HepG2 (cell line): Measurements from ENCODE around the gene WWC1. TPM values are rescaled to one million over a fixed set of nuclear protein-coding genes. Genes with fewer than 3 reads are reported as not detected.

Experiments
- ATAC-seq: fragments of 200-7000 bp; cut with Tn5 transposase; 3 replicates; pipeline ENCODE4 v1.9.1; 2020; ENCODE audit warnings: mild to moderate bottlenecking, moderate library complexity
- BruUV-seq: library from RNA; stranded (reverse); fragments of 400-500 nt; replicated peaks from 2 replicates; lab custom pipeline; 2021; lab: Mats Ljungman, UMichigan
- CTCF ChIA-PET: fragments of 300-600 bp; formaldehyde crosslinking; extraction: SDS; loops from one replicate; lab custom pipeline; 2021; ENCODE audit warnings: low total read pairs, inconsistent platforms, low intra/inter-chr PET ratio; lab: Yijun Ruan, JAX
- POLR2A ChIA-PET: fragments of 350-600 bp; sonication (Branson Sonifier 250); formaldehyde crosslinking; loops from one replicate; lab custom pipeline; 2020; ENCODE audit warnings: antibody characterized with exemption, inconsistent platforms; lab: Yijun Ruan, JAX
- DNase-seq: peaks from one replicate; pipeline ENCODE4 v3.0.0-alpha.2; 2015; ENCODE audit warnings: low spot score
- FAIRE-seq: peaks from 3 replicates; lab custom pipeline; 2011; peaks lifted over from hg19 to GRCh38; lab: Jason Lieb, UNC
- H2AFZ ChIP-seq: one replicate; pipeline ENCODE4 v1.6.1; 2011; ENCODE audit warnings: low read length, inconsistent platforms
- H3K27ac ChIP-seq: fragments of 300-600 bp; 3 replicates; pipeline ENCODE4 v1.8.0; 2011; ENCODE audit warnings: mixed run types, mild to moderate bottlenecking, mixed read lengths, low read length, inconsistent platforms; ENCODE audit not compliant: insufficient read depth; ENCODE audit errors: extremely low read length
- H3K27me3 ChIP-seq, 2 experiments: fragments of 200-600 bp in 1 of 2; 2 replicates in 1 of 2; 3 replicates in 1 of 2; pipeline versions ENCODE4 v1.6.0 to v1.8.0; 2011; ENCODE audit warnings: low read length in 2 of 2, mild to moderate bottlenecking in 2 of 2, moderate library complexity in 2 of 2, inconsistent platforms in 1 of 2; ENCODE audit not compliant: insufficient read depth in 2 of 2, control insufficient read depth in 1 of 2
- H3K36me3 ChIP-seq, 2 experiments: fragments of 200-600 bp in 1 of 2; replicated peaks in 1 of 2; 2 replicates in 1 of 2; 3 replicates in 1 of 2; pipeline versions ENCODE4 v1.5.1 to v1.8.0; 2011; ENCODE audit warnings: low read length in 2 of 2, inconsistent platforms in 1 of 2; ENCODE audit not compliant: insufficient read depth in 2 of 2, control insufficient read depth in 1 of 2
- H3K4me1 ChIP-seq: 2 replicates; pipeline ENCODE4 v1.5.1; 2012; ENCODE audit warnings: low read length, inconsistent platforms; ENCODE audit not compliant: insufficient read depth
- H3K4me2 ChIP-seq: 2 replicates; pipeline ENCODE4 v1.6.0; 2011; ENCODE audit warnings: low read depth, low read length, inconsistent platforms
- H3K4me3 ChIP-seq, 3 experiments: fragments of 200-600 bp in 1 of 3; sonication (generic), shearing (Covaris generic) in 1 of 3; replicated peaks in 1 of 3; 2 replicates each; pipeline ENCODE4 v1.5.1; 2011 to 2016; ENCODE audit warnings: low read length in 3 of 3, inconsistent platforms in 2 of 3, low read depth in 2 of 3, mild to moderate bottlenecking in 2 of 3, control low read depth in 1 of 3, mixed read lengths in 1 of 3; ENCODE audit not compliant: insufficient read depth in 1 of 3
- H3K79me2 ChIP-seq: one replicate; pipeline ENCODE4 v1.6.1; 2011; ENCODE audit warnings: low read length, inconsistent platforms; ENCODE audit not compliant: insufficient read depth
- H3K9ac ChIP-seq: 2 replicates; pipeline ENCODE4 v1.6.0; 2011; ENCODE audit warnings: mild to moderate bottlenecking, low read depth, low read length, inconsistent platforms; ENCODE audit not compliant: insufficient read depth
- H3K9me3 ChIP-seq: 2 replicates; pipeline ENCODE4 v1.5.1; 2012; ENCODE audit warnings: mild to moderate bottlenecking, low read length
- H4K20me1 ChIP-seq: 2 replicates; pipeline ENCODE4 v1.6.0; 2011; ENCODE audit warnings: inconsistent platforms, mild to moderate bottlenecking, low read length, moderate library complexity; ENCODE audit not compliant: insufficient read depth
- ATAD3A ChIP-seq: sonication (generic); formaldehyde crosslinking; IDR thresholded peaks from 2 replicates; pipeline ENCODE4 v1.4.0; 2020; ENCODE audit warnings: missing genetic modification reagents
- FOXJ3 ChIP-seq: sonication (generic); formaldehyde crosslinking; IDR thresholded peaks from 2 replicates; pipeline ENCODE4 v1.4.0; 2020; ENCODE audit warnings: missing genetic modification reagents, mild to moderate bottlenecking, borderline replicate concordance
- MXI1 ChIP-seq: IDR thresholded peaks from 3 replicates; pipeline ENCODE4 v1.6.1; 2012; ENCODE audit warnings: low read depth, low read length, inconsistent platforms, borderline replicate concordance
- MYNN ChIP-seq: sonication (generic); formaldehyde crosslinking; IDR thresholded peaks from 2 replicates; pipeline ENCODE4 v1.4.0; 2020; ENCODE audit warnings: mild to moderate bottlenecking, low read depth, missing genetic modification reagents
- NFRKB ChIP-seq: fragments of 450-650 bp; IDR thresholded peaks from 2 replicates; pipeline ENCODE4 v1.6.1; 2017
- RARG ChIP-seq: sonication (generic); formaldehyde crosslinking; IDR thresholded peaks from 2 replicates; pipeline ENCODE4 v1.4.0; 2020; ENCODE audit warnings: low read depth, mild to moderate bottlenecking, missing genetic modification reagents
- ZFP37 ChIP-seq: sonication (generic); formaldehyde crosslinking; IDR thresholded peaks from 2 replicates; pipeline ENCODE4 v1.4.0; 2020; ENCODE audit warnings: missing genetic modification reagents, borderline replicate concordance
- ZNF17 ChIP-seq: sonication (generic); formaldehyde crosslinking; IDR thresholded peaks from 2 replicates; pipeline ENCODE4 v1.5.0; 2020; ENCODE audit warnings: mild to moderate bottlenecking, missing genetic modification reagents
- ZNF614 ChIP-seq: IDR thresholded peaks from 2 replicates; pipeline ENCODE4 v1.6.1; 2018; ENCODE audit warnings: missing biosample characterization, missing genetic modification reagents, inconsistent platforms, borderline replicate concordance
- WGBS: methylation state at CpG from one replicate; pipeline ENCODE4 v1.1.6; 2017; ENCODE audit warnings: low lambda C conversion rate; 5-methylcytosine and 5-hydroxymethylcytosine counted together
- in situ Hi-C: cut with HindIII; loops from 2 replicates; pipeline ENCODE4 v1.10.0; 2017; ENCODE audit warnings: low pct_unique_long_range_greater_than_20kb; ENCODE audit not compliant: extremely low pct_ligation_motif_present
- intact Hi-C: fragments of 100-400 bp; cut with micrococcal nuclease; formaldehyde crosslinking; loops from one replicate; pipeline ENCODE4 v1.10.0; 2022; ENCODE audit not compliant: unreplicated experiment
- polyA plus RNA-seq, 8 experiments: library from polyadenylated mRNA; depleted of rRNA in 3 of 8; stranded (reverse) in 7 of 8; unstranded in 1 of 8; fragments of >200 nt; fragmentation: Illumina TruSeq in 4 of 8; extraction: Trizol in 4 of 8; gene quantifications; 2 replicates each; pipeline versions ENCODE4 v1.2.1 to v1.2.3, GENCODE V29; 2011 to 2016; ENCODE audit warnings: low read depth in 4 of 8, missing spikeins in 1 of 8, mixed read lengths in 1 of 8; ENCODE audit not compliant: insufficient read depth in 1 of 8
- total RNA-seq, 5 experiments: library from RNA; depleted of rRNA; stranded (reverse); fragments of >200 nt; fragmentation: Illumina TruSeq; extraction: Trizol; gene quantifications; 2 replicates each; pipeline ENCODE4 v1.2.3, GENCODE V29; 2016; ENCODE audit warnings: low read depth in 1 of 5
- TF ChIP-seq, protein P1 (sequence below): sonication (generic); formaldehyde crosslinking; IDR thresholded peaks from 2 replicates; pipeline ENCODE4 v1.5.0; 2020; ENCODE audit warnings: mild to moderate bottlenecking, missing genetic modification reagents
- TF ChIP-seq, protein P2 (sequence below): sonication (generic); formaldehyde crosslinking; IDR thresholded peaks from 2 replicates; pipeline ENCODE4 v1.9.0; 2022; ENCODE audit warnings: missing genetic modification reagents, mild to moderate bottlenecking, borderline replicate concordance
- TF ChIP-seq, protein P3 (sequence below): sonication (generic); formaldehyde crosslinking; IDR thresholded peaks from 2 replicates; pipeline ENCODE4 v1.4.0; 2020; ENCODE audit warnings: missing genetic modification reagents

Gene WWC1
- total and polyA plus RNA-seq, 2 of the 13 experiments (the other 11 are each of a cell fraction or from before 2014, with no cell fraction given) = 8.3 to 17.9 TPM

DNA sequence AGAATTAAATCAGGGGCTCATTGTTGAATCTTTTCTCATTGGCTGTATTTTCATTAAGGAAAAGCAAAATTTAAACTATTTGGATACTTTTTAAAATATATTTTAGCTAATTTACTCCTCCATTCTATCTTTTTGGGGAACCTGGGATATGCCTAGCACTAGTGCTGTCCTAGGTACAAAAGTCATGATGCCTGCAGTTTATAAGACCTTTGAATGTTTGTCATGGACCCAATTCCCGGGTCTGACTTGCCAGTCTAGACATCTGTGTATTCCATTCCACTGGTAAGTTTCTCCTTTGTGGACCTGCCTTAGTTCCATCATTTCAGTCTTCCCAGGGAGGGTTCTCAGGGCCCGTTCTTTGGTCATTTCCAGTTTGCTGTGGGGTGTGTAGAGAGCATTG is 63.0 kb downstream of the WWC1 start:
- TF ChIP-seq, protein P1, sequence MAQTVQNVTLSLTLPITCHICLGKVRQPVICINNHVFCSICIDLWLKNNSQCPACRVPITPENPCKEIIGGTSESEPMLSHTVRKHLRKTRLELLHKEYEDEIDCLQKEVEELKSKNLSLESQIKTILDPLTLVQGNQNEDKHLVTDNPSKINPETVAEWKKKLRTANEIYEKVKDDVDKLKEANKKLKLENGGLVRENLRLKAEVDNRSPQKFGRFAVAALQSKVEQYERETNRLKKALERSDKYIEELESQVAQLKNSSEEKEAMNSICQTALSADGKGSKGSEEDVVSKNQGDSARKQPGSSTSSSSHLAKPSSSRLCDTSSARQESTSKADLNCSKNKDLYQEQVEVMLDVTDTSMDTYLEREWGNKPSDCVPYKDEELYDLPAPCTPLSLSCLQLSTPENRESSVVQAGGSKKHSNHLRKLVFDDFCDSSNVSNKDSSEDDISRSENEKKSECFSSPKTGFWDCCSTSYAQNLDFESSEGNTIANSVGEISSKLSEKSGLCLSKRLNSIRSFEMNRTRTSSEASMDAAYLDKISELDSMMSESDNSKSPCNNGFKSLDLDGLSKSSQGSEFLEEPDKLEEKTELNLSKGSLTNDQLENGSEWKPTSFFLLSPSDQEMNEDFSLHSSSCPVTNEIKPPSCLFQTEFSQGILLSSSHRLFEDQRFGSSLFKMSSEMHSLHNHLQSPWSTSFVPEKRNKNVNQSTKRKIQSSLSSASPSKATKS (CRISPR knock-in tag) = no peak
- no peak for TF ChIP-seq ATAD3A (CRISPR knock-in tag)
- no peak for TF ChIP-seq RARG (CRISPR knock-in tag)
- TF ChIP-seq ZNF614 (CRISPR knock-in tag) = no peak
- TF ChIP-seq MYNN (CRISPR knock-in tag) = no peak
- TF ChIP-seq MXI1 = no peak
- DNase-seq (no peak), FAIRE-seq (no peak), ATAC-seq (no peak)
- Histone ChIP-seq H3K79me2 (peaks cover 5% of the 10 kb centered on the region), H3K36me3 (no peaks in the 10 kb centered on the region; a peak in 1 of 5 replicates), H3K27me3 (no peaks in the 10 kb centered on the region), H3K9me3 (no peaks in the 10 kb centered on the region), H3K27ac (no peak overlapping the region), H3K4me1 (peaks cover 10% of the 10 kb centered on the region), H4K20me1 (no peaks in the 10 kb centered on the region), H3K9ac (no peak overlapping the region), H3K4me3 (no peak overlapping the region), H3K4me2 (no peak overlapping the region), H2AFZ (no peak overlapping the region)
- intact Hi-C loops = no loop called here
- no TSS peak for BruUV-seq
- in situ Hi-C loops = no loop called here
- ChIA-PET POLR2A (no interaction called here), CTCF (no interaction called here)
- WGBS = 86% methylated on average over 2 of the region's 2 CpGs

DNA sequence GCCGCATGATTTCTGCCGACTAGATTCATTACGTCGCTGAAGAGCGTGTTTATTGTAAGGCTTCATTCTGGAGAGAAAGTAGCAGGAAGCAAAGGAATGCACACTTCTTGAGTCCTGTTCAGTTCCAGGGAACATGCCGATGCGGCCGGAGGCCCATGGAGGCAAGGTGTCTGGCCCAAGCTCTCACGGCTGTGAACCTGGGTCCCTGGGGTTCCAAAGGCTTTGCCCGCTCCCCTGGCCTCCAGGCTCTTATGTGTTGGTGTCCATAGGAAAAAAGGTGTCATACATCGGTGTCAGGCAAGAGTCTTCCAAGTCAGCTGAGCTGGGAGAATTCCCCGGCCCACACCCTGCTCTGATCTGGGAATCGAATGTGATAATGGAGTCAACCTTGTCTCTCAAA is 64.7 kb downstream of the WWC1 start:
- Histone ChIP-seq H3K4me1 (peaks cover 9% of the 10 kb centered on the region), H3K79me2 (peaks cover 5% of the 10 kb centered on the region), H2AFZ (no peak overlapping the region), H4K20me1 (no peaks in the 10 kb centered on the region), H3K4me3 (no peak overlapping the region), H3K4me2 (no peak overlapping the region), H3K9ac (no peak overlapping the region), H3K27ac (no peak overlapping the region), H3K36me3 (no peaks in the 10 kb centered on the region; a peak in 1 of 5 replicates), H3K27me3 (no peaks in the 10 kb centered on the region), H3K9me3 (no peaks in the 10 kb centered on the region)
- ChIA-PET POLR2A (no interaction called here), CTCF (no interaction called here)
- WGBS = 99% methylated on average over 12 of the region's 13 CpGs
- in situ Hi-C loops (no loop called here), intact Hi-C loops (no loop called here)
- no peak for ATAC-seq
- FAIRE-seq = no peak
- no peak for DNase-seq
- no TSS peak for BruUV-seq
- TF ChIP-seq, protein P2, sequence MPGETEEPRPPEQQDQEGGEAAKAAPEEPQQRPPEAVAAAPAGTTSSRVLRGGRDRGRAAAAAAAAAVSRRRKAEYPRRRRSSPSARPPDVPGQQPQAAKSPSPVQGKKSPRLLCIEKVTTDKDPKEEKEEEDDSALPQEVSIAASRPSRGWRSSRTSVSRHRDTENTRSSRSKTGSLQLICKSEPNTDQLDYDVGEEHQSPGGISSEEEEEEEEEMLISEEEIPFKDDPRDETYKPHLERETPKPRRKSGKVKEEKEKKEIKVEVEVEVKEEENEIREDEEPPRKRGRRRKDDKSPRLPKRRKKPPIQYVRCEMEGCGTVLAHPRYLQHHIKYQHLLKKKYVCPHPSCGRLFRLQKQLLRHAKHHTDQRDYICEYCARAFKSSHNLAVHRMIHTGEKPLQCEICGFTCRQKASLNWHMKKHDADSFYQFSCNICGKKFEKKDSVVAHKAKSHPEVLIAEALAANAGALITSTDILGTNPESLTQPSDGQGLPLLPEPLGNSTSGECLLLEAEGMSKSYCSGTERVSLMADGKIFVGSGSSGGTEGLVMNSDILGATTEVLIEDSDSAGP (CRISPR knock-in tag) = no peak
- TF ChIP-seq NFRKB (no peak), ZFP37 (CRISPR knock-in tag) (no peak), FOXJ3 (no peak), ZNF17 (CRISPR knock-in tag) (no peak)
- TF ChIP-seq, protein P3, sequence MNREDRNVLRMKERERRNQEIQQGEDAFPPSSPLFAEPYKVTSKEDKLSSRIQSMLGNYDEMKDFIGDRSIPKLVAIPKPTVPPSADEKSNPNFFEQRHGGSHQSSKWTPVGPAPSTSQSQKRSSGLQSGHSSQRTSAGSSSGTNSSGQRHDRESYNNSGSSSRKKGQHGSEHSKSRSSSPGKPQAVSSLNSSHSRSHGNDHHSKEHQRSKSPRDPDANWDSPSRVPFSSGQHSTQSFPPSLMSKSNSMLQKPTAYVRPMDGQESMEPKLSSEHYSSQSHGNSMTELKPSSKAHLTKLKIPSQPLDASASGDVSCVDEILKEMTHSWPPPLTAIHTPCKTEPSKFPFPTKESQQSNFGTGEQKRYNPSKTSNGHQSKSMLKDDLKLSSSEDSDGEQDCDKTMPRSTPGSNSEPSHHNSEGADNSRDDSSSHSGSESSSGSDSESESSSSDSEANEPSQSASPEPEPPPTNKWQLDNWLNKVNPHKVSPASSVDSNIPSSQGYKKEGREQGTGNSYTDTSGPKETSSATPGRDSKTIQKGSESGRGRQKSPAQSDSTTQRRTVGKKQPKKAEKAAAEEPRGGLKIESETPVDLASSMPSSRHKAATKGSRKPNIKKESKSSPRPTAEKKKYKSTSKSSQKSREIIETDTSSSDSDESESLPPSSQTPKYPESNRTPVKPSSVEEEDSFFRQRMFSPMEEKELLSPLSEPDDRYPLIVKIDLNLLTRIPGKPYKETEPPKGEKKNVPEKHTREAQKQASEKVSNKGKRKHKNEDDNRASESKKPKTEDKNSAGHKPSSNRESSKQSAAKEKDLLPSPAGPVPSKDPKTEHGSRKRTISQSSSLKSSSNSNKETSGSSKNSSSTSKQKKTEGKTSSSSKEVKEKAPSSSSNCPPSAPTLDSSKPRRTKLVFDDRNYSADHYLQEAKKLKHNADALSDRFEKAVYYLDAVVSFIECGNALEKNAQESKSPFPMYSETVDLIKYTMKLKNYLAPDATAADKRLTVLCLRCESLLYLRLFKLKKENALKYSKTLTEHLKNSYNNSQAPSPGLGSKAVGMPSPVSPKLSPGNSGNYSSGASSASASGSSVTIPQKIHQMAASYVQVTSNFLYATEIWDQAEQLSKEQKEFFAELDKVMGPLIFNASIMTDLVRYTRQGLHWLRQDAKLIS (CRISPR knock-in tag) = no peak
